T1000 (cell line): ENCODE results near the gene CIRBP.
"Not testable (repeated sequence)": the region's sequence is repeated elsewhere in the genome, so short reads cannot be mapped to it uniquely, and the experiment has no call there.

Experiments used
- DNase-seq: peaks from one replicate; lab custom pipeline; 2025; ENCODE audit warnings: mixed read lengths; lab: John Stamatoyannopoulos, UW

CIRBP gene

DNA sequence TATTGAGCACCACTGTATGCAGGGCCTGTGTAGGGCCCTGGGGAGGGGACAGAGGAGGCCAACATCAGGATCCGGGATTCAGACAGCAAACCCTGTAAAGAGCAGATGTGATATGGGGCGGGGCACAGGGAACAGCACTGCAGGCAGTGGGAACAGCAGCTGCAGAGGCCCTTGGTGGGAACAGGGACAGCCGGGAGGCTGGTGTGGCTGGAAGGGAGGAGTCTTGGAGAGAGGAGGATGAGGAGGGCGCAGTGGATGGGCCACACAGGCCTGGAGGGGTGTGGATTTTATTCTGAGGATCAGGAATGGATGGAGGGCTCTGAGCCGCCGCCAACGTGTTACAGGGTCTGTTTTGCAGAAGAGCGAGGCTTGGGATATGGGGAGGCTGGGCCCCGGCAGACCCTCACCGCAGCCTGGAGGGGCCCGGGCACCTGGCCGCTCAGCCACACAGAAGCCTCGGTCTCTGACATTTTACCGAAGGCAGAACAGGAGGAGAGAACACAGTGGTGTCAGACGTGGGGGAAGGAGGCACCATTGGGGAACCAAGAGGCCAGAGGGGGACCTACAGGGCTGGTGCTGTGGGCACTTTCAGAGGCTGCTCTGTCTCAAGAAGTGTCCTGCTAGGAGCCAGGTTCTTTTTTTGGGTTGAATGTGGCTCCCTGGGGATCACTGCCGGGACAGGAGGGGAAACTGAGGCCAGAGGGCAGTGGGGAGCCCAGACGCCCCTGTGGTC, 23.5 kb downstream of the CIRBP start:
- no peak for DNase-seq

DNA sequence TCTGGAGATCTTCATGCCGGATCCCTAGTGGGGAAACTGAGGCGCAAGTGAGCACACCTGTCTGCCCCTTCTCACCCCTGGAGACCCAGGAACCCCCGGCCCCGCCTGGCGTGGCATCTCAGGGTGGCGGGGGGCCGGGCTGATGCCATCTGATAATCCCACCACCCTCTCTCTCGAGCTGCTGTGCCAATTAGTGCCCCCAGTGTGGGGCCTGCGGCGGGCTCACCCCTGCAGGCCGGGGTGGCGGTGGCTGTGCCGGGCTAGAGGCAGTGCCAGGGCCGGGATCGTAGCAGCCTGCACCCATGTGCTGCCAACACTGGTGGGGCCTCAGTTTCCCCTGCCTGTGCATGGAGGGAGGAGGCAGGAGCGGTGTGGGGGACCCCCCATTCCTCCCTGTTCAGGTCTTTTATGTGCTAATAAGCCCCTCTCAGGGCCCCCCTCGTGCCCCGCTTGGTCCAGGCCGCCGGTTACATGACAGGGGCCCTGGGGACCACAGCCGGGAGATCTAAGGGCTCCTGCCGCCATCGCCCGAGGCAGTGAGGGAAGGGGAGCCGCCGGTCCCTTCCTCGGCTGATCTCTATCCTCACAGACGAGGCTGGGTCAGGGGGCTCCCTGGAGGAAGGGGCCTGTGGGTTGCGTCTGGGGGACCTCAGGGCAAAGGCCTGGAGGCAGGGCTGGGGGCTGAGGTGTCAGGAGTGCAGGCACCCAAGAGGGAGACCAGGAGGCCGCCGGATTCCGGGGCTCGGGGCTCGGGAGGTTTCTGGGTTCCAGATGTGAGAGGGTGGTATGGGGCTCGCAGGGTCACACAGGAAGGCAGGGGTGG, 24.9 kb downstream of the CIRBP start:
- DNase-seq: no peak

DNA sequence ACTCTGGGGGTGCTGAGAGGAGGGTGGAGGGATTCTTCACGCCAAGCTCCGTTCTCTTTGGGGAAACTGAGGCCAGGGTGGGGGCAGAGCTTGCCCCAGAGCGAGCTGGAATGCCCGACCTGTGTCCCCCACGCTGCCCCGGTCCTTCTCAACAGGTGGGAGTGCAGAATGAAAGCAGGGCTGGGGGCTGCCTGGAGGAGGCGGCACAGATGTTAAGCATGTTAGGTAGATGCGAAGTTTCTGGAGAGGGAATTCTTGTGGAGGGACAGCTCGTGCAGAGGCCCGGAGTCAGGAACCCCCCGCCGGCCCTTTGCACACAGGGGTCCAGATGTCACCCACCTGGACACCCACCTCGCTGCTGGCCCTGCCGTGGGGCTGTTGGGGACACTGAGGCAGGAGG, 25.6 kb downstream of the CIRBP start:
- no peak for DNase-seq

DNA sequence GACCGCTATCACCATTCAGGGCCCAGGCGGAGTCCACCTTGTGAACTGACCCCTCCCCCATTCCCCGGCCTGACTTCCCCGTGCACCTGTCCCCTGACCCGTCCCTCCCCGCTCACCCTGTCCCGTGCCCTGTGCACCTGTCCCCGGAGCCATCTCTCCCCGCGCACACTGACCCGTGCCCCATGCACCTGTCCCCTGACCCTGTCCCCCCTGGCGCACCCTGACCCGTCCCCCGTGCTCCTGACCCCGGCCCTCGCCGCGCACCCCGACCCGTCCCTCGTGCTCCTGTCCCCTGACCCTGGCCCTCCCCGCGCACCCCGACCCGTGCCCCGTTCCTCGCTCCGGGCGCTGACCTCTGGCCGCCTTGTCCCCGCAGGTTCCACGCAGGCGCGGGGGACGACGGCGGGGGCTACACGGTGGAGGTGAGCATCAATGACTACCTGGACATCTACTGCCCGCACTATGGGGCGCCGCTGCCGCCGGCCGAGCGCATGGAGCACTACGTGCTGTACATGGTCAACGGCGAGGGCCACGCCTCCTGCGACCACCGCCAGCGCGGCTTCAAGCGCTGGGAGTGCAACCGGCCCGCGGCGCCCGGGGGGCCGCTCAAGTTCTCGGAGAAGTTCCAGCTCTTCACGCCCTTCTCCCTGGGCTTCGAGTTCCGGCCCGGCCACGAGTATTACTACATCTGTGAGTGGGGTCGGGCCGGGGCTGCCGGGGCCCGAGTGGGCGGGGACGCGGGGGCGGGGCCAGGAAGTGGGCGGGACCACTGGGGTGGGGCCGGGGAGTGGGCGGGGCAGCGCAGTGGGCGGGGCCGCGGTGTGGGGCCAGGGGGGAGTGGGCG, 26.3 kb downstream of the CIRBP start:
- no peak for DNase-seq

DNA sequence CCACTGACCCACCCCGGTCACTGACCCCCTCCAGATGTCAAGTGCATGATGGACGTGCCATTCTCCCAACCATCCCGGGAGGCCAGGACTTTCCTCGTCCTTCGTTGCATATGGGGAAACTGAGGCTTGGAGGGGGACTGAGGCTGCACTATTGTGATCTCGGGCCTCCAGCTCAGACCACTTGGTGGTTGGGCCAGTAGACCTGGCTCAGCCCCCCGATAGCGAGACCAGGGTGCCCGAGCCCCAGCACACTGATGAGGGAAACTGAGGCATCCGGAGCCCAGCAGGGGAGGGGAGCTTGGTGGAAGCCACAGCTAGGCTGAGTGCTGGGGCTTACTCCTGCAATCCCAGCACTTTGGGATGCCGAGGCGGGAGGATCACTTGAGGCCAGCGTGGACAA, 26.9 kb downstream of the CIRBP start:
- no peak for DNase-seq

DNA sequence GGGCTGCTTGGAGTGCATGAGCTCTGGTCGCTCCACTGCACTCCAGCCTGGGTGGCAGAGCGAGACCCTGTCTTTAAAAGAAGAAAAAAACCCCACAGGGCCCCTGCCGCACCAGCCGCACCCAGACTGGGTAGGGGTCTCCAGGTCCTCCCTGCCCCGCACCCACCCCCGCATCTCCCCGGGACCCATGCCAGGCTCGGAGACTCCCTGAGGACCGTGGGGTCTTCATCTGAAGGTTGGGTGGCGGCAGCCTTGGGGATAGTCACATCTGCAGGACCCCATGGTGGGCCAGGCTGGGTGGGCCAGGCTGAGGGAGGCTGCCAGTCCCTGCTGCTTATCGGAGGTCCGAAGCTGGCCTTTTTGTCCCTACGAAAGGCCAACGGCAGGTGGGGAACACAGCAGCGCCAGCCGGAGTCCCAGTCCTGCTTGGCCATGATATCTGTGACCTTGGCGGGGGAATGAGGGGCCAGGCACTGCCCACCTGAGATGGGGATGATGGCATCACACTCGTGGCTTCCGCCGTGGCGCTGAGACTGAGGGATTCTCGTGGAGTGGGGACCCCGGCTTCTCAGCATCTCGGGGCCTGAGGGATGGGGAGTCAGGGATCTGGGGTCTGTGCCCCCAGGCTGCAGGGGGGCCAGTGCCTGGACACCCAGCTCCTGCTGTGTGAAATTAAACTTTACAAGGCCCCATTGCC, 27.6 kb downstream of the CIRBP start:
- DNase-seq: no peak

DNA sequence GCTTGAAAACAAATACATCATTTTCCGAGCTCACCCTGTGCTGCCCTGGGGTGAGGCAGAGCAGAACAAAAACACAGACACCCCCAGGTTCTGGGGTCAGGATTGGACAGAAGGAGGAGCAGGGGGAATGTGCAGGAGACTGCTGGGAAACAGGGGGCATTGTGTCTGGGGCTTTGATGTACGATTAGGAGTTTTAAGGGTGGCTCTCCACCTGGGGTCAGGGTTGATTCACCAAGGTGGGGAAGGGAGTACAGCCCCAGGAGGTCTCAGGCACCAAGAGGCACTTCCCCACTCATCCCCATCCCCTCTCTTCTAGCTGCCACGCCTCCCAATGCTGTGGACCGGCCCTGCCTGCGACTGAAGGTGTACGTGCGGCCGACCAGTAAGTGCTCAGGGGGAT, 29.1 kb downstream of the CIRBP start:
- no peak for DNase-seq

DNA sequence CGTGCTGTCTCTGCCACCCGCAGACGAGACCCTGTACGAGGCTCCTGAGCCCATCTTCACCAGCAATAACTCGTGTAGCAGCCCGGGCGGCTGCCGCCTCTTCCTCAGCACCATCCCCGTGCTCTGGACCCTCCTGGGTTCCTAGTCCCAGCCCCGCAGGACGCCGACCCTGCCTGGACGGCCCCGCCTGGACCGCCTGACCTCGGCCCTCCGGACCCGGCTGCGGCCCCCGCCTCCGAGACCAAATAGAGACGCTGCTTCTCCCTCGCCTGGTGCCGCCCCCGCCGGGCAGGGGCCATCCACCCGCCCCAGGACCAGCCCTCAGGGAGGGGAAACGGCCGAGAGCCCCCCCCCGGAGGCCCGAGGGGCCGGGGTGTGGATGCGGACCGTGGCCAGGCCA, 30.7 kb downstream of the CIRBP start:
- DNase-seq: no peak

DNA sequence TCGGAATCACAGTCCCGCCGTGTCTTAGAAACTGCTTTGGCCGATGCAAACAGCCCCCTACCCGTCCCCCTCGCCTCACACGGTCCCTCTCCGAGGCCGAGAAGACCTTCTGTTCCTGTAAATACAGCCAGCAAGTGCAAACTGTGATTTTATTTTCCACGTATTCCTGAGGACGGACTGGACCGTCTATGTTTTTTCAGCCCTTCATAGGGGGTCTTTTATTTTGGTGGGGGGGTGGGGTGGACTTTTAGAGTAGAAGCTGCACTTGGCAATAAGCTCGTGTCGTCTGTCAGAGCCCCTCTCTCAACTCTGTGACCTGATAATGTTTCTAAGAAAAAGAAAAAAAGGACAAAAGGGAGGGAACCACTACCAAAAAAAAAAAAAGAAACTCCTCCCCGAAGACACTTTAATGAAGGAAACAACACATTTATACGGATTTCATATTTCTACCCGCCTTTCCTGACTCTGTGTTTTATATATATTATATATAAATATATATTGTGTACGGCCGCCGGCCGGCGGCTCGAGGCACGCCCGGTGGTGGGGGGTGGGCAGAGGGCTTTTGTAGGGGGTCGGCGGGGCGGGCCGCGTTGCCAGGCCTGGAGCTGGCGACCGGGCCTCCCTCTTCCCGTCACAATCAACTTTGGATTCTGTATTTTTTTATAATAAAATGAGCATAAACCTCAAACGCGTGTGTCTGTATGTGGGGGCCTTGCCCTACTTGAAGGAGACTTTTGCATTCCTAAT, 31.8 kb downstream of the CIRBP start:
- no peak for DNase-seq

DNA sequence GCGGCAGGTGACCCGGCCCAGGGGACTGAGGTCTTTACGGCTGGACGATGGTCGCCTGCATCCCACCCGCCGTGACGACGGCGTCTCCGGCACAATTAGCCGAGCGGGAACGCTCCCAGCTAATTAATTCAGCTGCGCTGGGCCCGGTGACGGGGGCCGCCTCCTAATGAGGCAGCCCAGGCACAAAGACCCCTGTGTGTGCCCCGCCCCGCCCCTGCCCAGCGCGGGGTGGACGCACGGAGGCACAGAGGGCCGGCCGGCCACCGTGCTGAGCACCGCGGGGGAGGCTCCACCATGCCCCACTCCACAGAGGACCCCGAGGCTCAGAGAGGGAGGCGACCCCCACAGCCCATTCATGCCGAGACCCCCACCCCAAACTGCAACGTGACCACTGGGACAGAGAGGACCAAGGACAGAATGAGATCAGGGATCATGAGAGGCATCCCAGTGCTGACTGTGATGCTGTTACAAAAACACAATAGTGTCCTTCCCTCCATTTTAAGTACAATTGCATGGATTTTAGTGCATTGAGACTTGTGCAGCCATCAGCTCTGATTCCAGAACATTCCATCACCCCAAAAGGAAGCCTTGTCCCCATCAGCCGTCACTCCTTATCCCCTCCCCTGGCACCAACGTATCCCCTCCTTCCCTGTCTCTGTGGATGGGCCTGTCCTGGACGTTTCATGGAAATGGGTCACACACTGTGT, 33.6 kb downstream of the CIRBP start:
- DNase-seq: no peak

DNA sequence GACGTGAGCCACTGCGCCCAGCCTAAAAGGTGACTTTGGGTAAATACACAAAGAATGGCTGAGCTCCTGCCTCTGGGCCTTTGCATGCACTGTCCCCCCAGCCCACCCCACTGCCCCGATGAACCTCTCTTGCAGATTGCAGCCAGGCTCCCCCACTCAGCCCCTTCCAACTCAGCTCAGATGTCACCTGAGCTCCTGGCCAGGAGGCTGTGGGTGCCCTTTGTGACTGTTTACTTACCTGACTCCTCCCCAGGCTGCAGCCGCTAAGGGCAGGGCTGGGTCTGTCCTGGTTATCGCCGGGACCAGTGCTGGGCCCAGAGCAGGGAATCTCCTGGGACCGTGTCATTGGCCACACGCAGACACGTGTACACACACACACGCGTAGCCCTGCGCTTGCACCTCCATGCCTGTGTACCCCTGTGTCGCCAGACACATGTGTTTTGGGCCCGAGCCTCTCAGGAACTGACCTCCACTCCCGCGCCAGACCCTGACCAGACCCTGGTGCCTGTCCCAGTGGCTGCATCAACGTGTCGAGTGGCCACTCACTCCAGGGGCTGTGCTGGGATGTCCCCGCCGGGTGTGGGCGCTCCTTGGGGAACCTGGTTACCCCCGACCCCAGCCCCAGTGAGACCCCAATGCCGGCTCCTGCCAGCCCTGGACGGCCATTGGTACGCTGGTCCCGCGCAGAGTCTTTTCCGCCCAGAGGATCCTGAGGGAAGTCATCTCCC, 35.2 kb downstream of the CIRBP start:
- DNase-seq: no peak

DNA sequence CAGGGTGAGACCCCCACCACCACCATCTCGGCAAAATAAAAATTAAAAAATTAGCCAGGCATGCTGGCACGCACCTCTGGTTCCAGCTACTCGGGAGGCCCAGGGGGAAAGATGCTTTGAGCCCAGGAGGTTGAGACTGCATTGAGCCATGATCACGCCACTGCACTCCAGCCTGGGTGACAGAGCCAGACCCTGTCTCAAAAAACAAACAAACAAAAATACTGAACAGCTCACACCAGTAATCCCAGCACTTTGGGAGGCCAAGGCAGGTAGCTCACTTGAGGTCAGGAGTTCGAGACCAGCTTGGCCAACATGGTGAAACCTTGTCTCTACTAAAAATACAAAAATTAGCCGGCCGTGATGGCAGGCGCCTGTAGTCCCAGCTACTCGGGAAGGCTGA, 36.2 kb downstream of the CIRBP start:
- not testable (repeated sequence) for DNase-seq

DNA sequence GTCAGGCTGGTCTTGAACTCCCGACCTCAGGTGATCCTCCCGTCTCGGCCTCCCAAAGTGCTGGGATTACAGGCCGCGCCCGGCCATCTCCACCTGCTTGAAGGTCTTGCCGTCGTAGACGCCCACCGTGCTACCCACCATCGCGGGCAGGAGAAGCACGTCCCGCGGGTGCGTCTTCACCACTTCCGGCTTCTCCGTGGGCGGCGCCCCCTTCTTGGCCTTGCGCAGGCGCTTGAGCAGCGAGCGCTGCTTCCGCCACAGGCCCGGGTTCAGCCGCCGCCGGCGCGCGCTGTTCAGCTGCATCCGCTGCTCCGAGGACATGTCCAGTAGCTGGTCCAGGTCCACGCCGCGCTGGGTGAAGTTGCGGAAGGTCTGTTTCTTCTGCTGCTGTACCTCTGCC, 38.2 kb downstream of the CIRBP start:
- DNase-seq: no peak

DNA sequence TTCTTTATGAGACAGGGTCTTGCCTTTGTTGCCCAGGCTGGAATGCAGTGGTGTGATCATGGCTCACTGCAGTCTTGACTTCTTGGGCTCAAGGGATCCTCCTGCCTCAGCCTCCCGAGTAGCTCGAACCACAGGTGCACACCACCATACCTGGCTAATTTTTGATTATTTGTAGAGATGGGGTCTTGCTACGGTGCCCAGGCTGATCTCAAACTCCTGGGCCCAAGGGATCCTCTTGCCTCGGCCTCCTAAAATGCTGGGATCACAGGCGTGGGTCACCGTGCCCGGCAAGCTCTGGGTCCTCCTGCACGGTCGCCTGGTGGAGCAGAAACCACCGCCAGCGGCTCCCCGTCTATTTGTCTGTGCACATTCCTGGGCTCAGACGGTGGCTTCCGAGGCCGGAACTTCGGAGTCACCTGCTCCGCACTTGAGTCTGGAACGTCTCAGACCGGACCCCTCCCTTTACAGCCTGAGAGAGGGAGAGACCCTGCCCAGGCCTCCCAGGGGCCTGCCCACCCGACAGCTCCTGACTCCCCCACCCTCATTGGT, 38.7 kb downstream of the CIRBP start:
- DNase-seq: no peak

DNA sequence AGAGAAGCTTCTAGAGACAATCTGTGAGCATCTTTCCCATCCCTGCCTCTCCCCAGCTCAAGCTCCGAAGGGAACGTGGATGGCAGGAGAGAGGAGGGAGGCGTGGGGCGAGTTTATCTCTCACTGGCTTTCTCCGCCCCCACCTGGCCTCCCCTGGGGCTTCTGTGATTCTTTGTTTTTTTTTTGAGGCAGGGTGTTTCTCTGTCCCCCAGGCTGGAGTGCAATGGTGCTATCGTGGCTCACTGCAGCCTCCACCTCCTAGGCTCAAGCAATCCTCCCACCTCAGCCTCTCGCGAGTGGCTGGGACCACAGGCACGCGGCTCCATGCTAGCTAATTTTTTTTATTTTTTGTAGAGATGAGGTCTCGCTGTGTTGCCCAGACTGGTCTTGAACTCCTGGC, 39.6 kb downstream of the CIRBP start:
- DNase-seq: no peak

DNA sequence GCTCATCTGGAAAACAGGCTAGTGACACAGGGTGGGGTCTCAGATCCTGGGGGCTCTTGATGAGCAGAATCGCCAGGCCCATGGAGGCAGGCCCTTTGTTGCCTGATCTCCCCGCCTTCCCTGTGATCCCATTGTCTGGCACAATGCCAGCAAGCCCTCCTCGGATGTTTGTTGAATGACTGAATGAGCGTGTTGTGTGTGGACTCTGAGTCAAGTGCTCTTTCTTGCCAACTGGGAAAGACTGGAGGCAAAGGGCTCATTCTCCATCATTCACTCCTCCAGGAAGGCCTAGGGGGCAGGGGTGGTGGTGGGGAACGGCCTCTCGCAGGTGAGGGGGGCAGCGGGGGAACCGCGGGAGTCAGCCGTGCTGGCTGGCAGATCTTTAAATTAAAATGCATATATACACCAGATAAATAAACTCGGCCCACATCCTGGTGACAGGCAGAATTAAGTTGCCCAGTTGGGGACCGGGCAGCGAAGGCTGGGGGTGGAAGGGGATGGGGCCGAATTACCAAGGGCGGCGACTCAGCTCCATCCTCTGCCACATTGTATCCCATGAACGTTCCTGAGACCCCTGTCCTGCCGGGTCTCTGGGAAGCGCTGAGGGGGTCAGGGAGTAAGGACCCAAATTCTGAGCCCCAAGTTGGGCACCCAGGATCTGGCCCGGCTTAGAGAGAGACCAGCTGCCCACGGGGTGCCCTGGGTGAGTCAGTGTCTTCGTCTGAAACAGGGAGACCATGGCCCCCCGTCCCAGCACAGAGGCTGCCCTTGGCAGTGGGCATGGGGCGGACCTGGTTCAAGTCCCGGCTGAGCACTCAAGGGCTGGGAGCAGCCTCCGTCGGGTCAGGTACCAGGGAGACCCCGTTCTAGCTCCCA, 41.1 kb downstream of the CIRBP start:
- no peak for DNase-seq

DNA sequence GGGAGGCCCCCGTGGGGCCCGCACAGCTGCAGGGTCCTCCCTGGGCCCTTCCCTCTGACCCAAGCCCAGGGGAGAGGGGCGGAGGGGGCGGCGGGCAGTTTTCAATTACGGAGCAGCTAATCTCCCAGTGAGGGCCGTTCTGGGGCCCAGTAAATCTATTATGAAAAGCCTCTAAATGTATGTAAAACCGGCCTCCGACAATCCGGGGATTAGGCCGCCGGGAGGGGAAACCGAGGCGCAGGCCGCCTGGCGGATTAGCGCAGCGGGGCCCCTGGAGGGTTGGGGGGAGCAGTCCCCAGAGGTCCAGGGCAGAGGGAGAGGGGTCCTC, 41.7 kb downstream of the CIRBP start:
- no peak for DNase-seq

DNA sequence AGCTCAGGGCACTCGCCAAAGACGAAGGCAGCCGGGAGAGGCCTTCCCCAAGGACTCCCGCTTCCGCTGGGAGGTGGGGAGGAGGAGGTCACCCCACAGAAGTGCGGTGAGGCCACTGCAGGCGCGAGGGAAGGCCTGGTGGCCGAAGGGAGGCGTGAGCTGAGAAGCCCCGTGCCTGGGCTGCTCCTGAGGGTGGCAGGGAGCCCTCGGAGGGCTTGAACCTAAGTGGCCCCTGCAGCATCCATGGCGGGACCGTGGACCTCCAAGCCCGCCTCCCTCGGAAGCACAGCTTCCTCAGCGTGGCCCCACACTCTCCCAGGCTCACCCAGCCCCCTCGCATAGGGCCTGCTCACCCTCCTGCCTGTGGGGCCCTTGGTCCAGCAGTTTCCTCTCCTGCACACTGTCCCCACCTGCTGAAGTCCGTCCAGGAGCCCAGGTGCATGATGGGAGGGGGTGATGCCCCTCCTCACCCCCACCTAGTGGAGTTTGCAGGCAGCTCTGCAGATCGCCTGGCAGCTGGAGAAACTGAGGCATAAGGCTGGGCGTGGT, 42.5 kb downstream of the CIRBP start:
- no peak for DNase-seq
